ENCODE results near the gene SPSB1.
A peak's percentile ranks its signal among the peaks of the same experiment; 100 is the strongest.

Gene SPSB1

GRCh38 chr1:9332513-9333143 lies 39.9 kb downstream of the SPSB1 start:
- no peak for TF ChIP-seq CTCF (conservative IDR thresholded peaks at IDR 0.05; ENCODE audit: low read depth, low read length)
- no peak for DNase-seq (ENCODE audit: low read depth)
- no peak overlapping the region for H3K4me3 ChIP-seq (ENCODE audit: low read depth, low read length)

GRCh38 chr1:9338397-9339246 lies 45.9 kb downstream of the SPSB1 start:
- no peak overlapping the region for H3K4me3 ChIP-seq (ENCODE audit: low read depth, low read length)
- peak; percentile 20 for TF ChIP-seq CTCF (conservative IDR thresholded peaks at IDR 0.05; ENCODE audit: low read depth, low read length)
- DNase-seq (ENCODE audit: low read depth): peak; percentile 54

GRCh38 chr1:9340172-9340854 lies 47.6 kb downstream of the SPSB1 start:
- DNase-seq (ENCODE audit: low read depth): peak; percentile 48
- TF ChIP-seq CTCF (conservative IDR thresholded peaks at IDR 0.05; ENCODE audit: low read depth, low read length): no peak
- no peak overlapping the region for H3K4me3 ChIP-seq (ENCODE audit: low read depth, low read length)

- H3K4me3 ChIP-seq (ENCODE audit: low read depth, low read length): no peak overlapping the region
- TF ChIP-seq CTCF (conservative IDR thresholded peaks at IDR 0.05; ENCODE audit: low read depth, low read length): no peak
- DNase-seq (ENCODE audit: low read depth): no peak
Observed at GRCh38 chr1:9340864-9341263, 48.2 kb downstream of the SPSB1 start.

GRCh38 chr1:9341301-9341845 lies 48.7 kb downstream of the SPSB1 start:
- H3K4me3 ChIP-seq (ENCODE audit: low read depth, low read length): no peak overlapping the region
- no peak for DNase-seq (ENCODE audit: low read depth)
- no peak for TF ChIP-seq CTCF (conservative IDR thresholded peaks at IDR 0.05; ENCODE audit: low read depth, low read length)

- DNase-seq (ENCODE audit: low read depth): no peak
- TF ChIP-seq CTCF (conservative IDR thresholded peaks at IDR 0.05; ENCODE audit: low read depth, low read length): no peak
Observed at GRCh38 chr1:9343269-9343668, 50.6 kb downstream of the SPSB1 start.

More at GRCh38 chr1:9343269-9343668, 50.6 kb downstream of the SPSB1 start:
- no peak overlapping the region for H3K4me3 ChIP-seq (ENCODE audit: low read depth, low read length)
